ENCODE data around the gene ACAD9. TPM values are rescaled to one million over a fixed set of nuclear protein-coding genes. Genes with fewer than 3 reads are reported as not detected.
"Not testable (repeated sequence)": the region's sequence is repeated elsewhere in the genome, so short reads cannot be mapped to it uniquely, and the experiment has no call there.

ACAD9 gene
- total RNA-seq, 1 donor from 2014 or later = 52.1 TPM

GRCh38 chr3:128895843-128896697, 16.6 kb downstream of the ACAD9 start:
- DNase-seq = no peak

GRCh38 chr3:128902426-128902825, 23.0 kb downstream of the ACAD9 start:
- DNase-seq = no peak

- DNase-seq = no peak
Observed at GRCh38 chr3:128903501-128903900, 24.1 kb downstream of the ACAD9 start.

GRCh38 chr3:128906031-128906803, 26.8 kb downstream of the ACAD9 start:
- no peak for DNase-seq

- DNase-seq = no peak
Observed at GRCh38 chr3:128906804-128907525, 27.5 kb downstream of the ACAD9 start.

- DNase-seq = no peak
Observed at GRCh38 chr3:128907706-128908445, 28.5 kb downstream of the ACAD9 start.

- DNase-seq = no peak
Observed at GRCh38 chr3:128908951-128909350, 29.5 kb downstream of the ACAD9 start.

- DNase-seq = no peak
Observed at GRCh38 chr3:128910006-128910405, 30.6 kb downstream of the ACAD9 start.

- DNase-seq = no peak
Observed at GRCh38 chr3:128911911-128912310, 32.5 kb downstream of the ACAD9 start.

GRCh38 chr3:128914966-128915645, 35.7 kb downstream of the ACAD9 start:
- no peak for DNase-seq

- no peak for DNase-seq
Observed at GRCh38 chr3:128917291-128917690, 37.9 kb downstream of the ACAD9 start.

- no peak for DNase-seq
Observed at GRCh38 chr3:128919988-128920387, 40.6 kb downstream of the ACAD9 start.

GRCh38 chr3:128922804-128923459, 43.5 kb downstream of the ACAD9 start:
- no peak for DNase-seq

- no peak for DNase-seq
Observed at GRCh38 chr3:128923576-128923975, 44.2 kb downstream of the ACAD9 start.

- DNase-seq = not testable (repeated sequence)
Observed at GRCh38 chr3:128923986-128924385, 44.6 kb downstream of the ACAD9 start.

- no peak for DNase-seq
Observed at GRCh38 chr3:128929364-128929763, 49.9 kb downstream of the ACAD9 start.

- DNase-seq = no peak
Observed at GRCh38 chr3:128931046-128931445, 51.6 kb downstream of the ACAD9 start.

GRCh38 chr3:128932516-128933212, 53.2 kb downstream of the ACAD9 start:
- DNase-seq = no peak

GRCh38 chr3:128933213-128933921, 53.9 kb downstream of the ACAD9 start:
- no peak for DNase-seq

GRCh38 chr3:128933922-128934253, 54.5 kb downstream of the ACAD9 start:
- DNase-seq = no peak
